Measurements from ENCODE around the gene EOLA2. TPM values are rescaled to one million over a fixed set of nuclear protein-coding genes. Genes with fewer than 3 reads are reported as not detected.
"Not testable (repeated sequence)": the region's sequence is repeated elsewhere in the genome, so short reads cannot be mapped to it uniquely, and the experiment has no call there.

EOLA2 gene
- total RNA-seq, 8 experiments from 2014 or later, result 25.1 to 37.1 (median 31.6) TPM

GRCh38 chrX:149928635-149929034 is 9.7 kb downstream of the EOLA2 start:
- H3K27ac ChIP-seq; H3K4me3 ChIP-seq; H3K4me1 ChIP-seq (replicated peaks in 1 of 2); in situ Hi-C loops (cut with MboI; ENCODE audit: low pct_unique_long_range_greater_than_20kb in 2 of 9, low sequenced_read_pairs in 9 of 9, unreplicated experiment in 9 of 9); ATAC-seq (replicated peaks in 6 of 8): not testable (repeated sequence)
- WGBS, 10 experiments, result no CpG with 5 or more reads among the region's 1 CpG

- ATAC-seq (replicated peaks in 6 of 8); in situ Hi-C loops (cut with MboI; ENCODE audit: low pct_unique_long_range_greater_than_20kb in 2 of 9, low sequenced_read_pairs in 9 of 9, unreplicated experiment in 9 of 9); H3K4me3 ChIP-seq; H3K4me1 ChIP-seq (replicated peaks in 1 of 2); H3K27ac ChIP-seq: not testable (repeated sequence)
- WGBS, 10 experiments, result no CpG with 5 or more reads among the region's 1 CpG
Measured at GRCh38 chrX:149927964-149928258, 10.4 kb downstream of the EOLA2 start.

GRCh38 chrX:149927245-149927963 is 10.9 kb downstream of the EOLA2 start:
- H3K27ac ChIP-seq; H3K4me3 ChIP-seq; H3K4me1 ChIP-seq (replicated peaks in 1 of 2); ATAC-seq (replicated peaks in 6 of 8); in situ Hi-C loops (cut with MboI; ENCODE audit: low pct_unique_long_range_greater_than_20kb in 2 of 9, low sequenced_read_pairs in 9 of 9, unreplicated experiment in 9 of 9): not testable (repeated sequence)
- WGBS, 10 experiments, result no CpG with 5 or more reads among the region's 8 CpGs

GRCh38 chrX:149924434-149924833 is 13.9 kb downstream of the EOLA2 start:
- in situ Hi-C loops (cut with MboI; ENCODE audit: low pct_unique_long_range_greater_than_20kb in 2 of 9, low sequenced_read_pairs in 9 of 9, unreplicated experiment in 9 of 9); H3K4me1 ChIP-seq (replicated peaks in 1 of 2); ATAC-seq (replicated peaks in 6 of 8); H3K4me3 ChIP-seq; H3K27ac ChIP-seq: not testable (repeated sequence)
- WGBS, 10 experiments, result no CpG with 5 or more reads among the region's 5 CpGs

DNA sequence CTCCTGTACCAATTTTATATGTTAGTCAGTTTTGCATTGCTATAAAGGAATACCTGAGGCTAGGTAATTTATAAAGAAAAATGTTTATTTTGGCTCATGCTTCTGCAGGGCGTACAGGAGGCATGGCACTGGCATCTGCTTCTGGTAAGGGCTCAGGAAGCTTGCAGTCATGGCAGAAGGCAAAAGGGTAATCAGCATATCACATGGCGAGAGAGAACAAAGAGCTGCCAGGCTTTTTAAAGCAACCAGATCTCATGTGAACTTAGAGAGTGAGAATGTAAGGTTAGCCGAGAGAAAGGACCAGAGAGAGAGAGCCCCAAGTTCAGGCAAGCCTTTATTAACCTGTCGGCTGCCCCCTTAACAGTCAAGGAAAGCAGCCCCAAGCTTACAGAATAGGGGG is 14.5 kb downstream of the EOLA2 start:
- H3K27ac ChIP-seq; H3K4me3 ChIP-seq; H3K4me1 ChIP-seq (replicated peaks in 1 of 2); in situ Hi-C loops (cut with MboI; ENCODE audit: low pct_unique_long_range_greater_than_20kb in 2 of 9, low sequenced_read_pairs in 9 of 9, unreplicated experiment in 9 of 9); ATAC-seq (replicated peaks in 6 of 8): not testable (repeated sequence)
- WGBS, 10 experiments, result no CpG with 5 or more reads among the region's 4 CpGs

DNA sequence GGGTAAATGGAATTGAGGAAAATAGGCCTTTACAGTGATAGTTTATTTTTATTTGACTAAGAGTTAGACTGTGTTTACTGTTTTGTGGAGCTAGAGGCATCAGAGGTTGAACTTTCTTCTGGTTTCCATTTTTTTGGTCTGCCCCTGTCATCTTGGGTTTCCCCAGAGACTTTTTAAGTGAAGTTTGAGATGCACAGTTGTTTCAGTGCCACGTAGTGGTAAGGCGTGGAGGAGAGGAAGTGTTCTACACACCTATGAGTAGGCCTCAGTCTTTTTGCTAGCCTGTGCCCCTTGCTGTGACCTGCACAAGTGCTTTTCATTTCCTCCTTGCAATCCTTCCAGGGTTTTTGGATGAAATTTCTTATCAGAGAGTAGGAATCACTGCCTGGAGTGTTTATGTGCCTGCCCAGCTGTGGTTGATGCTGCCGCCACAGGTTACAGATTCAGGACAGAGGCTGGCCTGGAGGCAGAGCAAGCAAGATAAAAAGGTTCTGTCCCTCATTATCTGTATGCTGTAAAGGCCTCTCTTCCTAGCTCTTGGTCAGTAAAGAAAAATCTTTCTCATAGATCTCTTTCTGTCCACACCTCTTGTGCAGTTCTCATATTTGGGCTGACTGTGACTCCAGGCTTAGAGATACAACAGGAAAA is 21.4 kb downstream of the EOLA2 start:
- ATAC-seq (replicated peaks in 6 of 8), result no peak
- 44 to 89% (median 52%) methylated on average over 1 to 3 of the region's 3 CpGs; no CpG with 5 or more reads in 6 of the 10 experiments for WGBS, 10 experiments
- Histone ChIP-seq H3K27ac (no peak overlapping the region), H3K4me3 (no peak overlapping the region), H3K4me1 (replicated peaks in 1 of 2) (no peaks in the 10 kb centered on the region)
- in situ Hi-C loops (cut with MboI; ENCODE audit: low pct_unique_long_range_greater_than_20kb in 2 of 9, low sequenced_read_pairs in 9 of 9, unreplicated experiment in 9 of 9), result no loop called here

DNA sequence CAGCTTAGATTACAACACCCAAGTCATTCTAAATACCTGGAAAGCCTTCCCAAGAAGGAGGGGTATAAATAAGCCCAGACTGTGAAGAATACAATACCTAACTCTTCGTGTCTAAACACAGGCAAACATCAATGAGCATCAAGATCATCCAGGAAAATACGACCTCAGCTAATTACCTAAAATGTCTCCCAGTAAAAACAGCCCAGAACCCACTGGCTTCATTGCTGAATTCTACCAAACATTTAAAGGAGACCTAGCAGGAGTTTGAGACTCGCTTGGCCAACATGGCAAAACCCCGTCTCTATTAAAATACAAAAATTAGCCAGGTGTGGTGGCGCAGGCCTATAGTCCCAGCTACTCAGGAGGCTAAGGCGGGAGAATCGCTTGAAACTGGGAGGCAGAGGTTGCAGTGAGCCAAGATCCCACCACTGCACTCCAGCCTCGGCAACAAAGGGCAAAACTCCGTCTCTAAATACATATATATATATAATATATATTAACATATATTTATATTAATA is 28.1 kb downstream of the EOLA2 start:
- no peak for ATAC-seq (replicated peaks in 6 of 8)
- no peak overlapping the region for H3K27ac ChIP-seq
- in situ Hi-C loops (cut with MboI; ENCODE audit: low pct_unique_long_range_greater_than_20kb in 2 of 9, low sequenced_read_pairs in 9 of 9, unreplicated experiment in 9 of 9), result no loop called here
- WGBS, 10 experiments, result 67 to 100% (median 92%) methylated on average over 1 to 4 of the region's 9 CpGs; no CpG with 5 or more reads in 3 of the 10 experiments
- H3K4me1 ChIP-seq (replicated peaks in 1 of 2), result no peaks in the 10 kb centered on the region
- H3K4me3 ChIP-seq, result no peak overlapping the region

DNA sequence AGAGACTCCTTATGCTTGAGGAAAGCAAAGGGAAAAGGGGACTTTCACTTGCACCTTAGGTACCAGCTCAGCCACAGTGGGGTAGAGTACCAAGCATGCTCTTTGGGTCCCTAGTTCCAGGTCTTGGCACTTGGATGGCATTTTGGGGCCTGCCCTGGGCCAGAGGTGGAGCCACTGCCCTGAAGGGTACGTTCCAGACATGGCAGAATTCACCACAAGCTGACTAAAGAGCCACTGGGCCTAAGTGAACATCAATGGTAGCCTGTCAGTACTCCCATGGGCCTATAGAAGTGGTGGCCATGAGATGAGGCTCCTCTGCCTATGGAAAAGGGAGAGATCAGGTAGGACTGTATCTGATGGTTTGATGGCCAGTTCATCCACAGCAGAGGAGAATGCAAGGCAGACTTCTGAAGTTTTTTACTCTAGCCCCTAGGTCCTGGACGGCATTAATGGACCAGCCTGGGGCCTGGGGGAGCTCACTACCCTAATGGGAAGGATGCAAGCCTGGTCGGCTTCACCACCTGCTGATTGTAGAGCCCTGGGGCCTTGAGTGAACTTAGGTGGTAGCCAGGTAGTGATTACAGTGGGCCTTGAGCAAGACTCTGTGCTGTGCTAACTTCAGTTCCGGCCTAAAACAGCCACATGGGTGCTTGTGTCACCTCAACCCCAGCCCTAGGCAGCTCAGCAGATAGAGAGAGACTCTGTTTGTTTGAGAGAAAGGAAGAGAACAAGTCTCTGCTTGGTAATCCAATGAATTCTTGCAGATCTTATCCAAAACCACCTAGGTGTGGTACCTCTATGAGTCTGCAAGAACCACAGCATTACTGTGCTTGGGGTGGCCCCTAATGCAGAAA is 28.7 kb downstream of the EOLA2 start:
- no peak overlapping the region for H3K4me3 ChIP-seq
- WGBS, 10 experiments, result 50% methylated on average over 2 of the region's 4 CpGs; no CpG with 5 or more reads in 9 of the 10 experiments
- no peak overlapping the region for H3K27ac ChIP-seq
- no peaks in the 10 kb centered on the region for H3K4me1 ChIP-seq (replicated peaks in 1 of 2)
- in situ Hi-C loops (cut with MboI; ENCODE audit: low pct_unique_long_range_greater_than_20kb in 2 of 9, low sequenced_read_pairs in 9 of 9, unreplicated experiment in 9 of 9), result no loop called here
- no peak for ATAC-seq (replicated peaks in 6 of 8)

GRCh38 chrX:149908727-149909126 is 29.6 kb downstream of the EOLA2 start:
- Histone ChIP-seq H3K27ac (no peak overlapping the region), H3K4me3 (no peak overlapping the region), H3K4me1 (replicated peaks in 1 of 2) (no peaks in the 10 kb centered on the region)
- no peak for ATAC-seq (replicated peaks in 6 of 8)
- in situ Hi-C loops (cut with MboI; ENCODE audit: low pct_unique_long_range_greater_than_20kb in 2 of 9, low sequenced_read_pairs in 9 of 9, unreplicated experiment in 9 of 9), result no loop called here

GRCh38 chrX:149908308-149908707 is 30.0 kb downstream of the EOLA2 start:
- WGBS, 10 experiments, result 75 to 100% (median 90%) methylated on average over 1 to 2 of the region's 3 CpGs; no CpG with 5 or more reads in 6 of the 10 experiments
- no peak overlapping the region for H3K27ac ChIP-seq
- H3K4me3 ChIP-seq, result no peak overlapping the region
- no peaks in the 10 kb centered on the region for H3K4me1 ChIP-seq (replicated peaks in 1 of 2)
- in situ Hi-C loops (cut with MboI; ENCODE audit: low pct_unique_long_range_greater_than_20kb in 2 of 9, low sequenced_read_pairs in 9 of 9, unreplicated experiment in 9 of 9), result no loop called here
- no peak for ATAC-seq (replicated peaks in 6 of 8)

DNA sequence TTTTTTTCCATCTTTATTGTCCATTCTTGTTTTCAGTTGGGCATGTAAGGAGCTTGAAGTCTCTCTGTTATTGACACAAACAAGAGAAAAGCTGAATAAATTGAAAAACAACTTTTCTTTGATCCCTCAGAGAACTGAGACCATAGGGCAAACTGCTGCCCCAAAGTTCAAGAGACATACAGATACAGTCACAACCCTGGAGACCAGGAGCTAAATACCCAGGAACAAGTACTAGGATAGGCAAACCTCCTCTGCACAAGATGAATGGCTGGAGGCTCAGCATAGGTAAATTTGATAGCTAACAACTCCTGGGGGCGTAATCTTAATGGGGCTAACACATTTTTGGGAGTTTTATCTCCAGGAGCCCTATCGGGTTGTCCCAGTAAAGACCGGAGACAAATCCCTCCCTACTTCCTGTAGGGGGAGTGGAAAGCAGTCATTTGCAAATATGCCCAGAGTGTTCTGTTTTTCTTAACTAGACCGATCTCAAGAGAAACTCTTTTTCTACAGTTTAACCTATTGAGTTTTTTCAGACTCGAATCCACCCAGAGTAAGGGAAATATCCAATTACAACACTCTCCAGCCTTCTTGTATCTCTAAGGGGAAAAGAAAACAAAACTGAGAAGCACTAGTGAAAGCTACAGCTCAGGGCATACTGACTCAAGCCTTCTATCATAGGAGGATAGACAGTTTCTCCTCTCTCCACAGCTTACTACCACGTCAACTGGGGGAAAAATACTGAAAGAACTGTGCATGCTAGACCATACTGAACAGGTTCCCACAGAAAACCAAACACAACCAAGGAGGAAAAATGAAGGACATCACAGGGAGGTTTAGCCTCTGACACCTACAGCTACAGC is 34.2 kb downstream of the EOLA2 start:
- in situ Hi-C loops (cut with MboI; ENCODE audit: low pct_unique_long_range_greater_than_20kb in 2 of 9, low sequenced_read_pairs in 9 of 9, unreplicated experiment in 9 of 9), result no loop called here
- peak in 2 of 8 experiments; percentile 46 to 79 for ATAC-seq (replicated peaks in 6 of 8)
- Histone ChIP-seq H3K27ac (no peak overlapping the region), H3K4me1 (replicated peaks in 1 of 2) (no peaks in the 10 kb centered on the region), H3K4me3 (no peak overlapping the region)
- WGBS, 10 experiments, result 0 to 89% (median 40%) methylated on average over 1 to 4 of the region's 6 CpGs; no CpG with 5 or more reads in 2 of the 10 experiments

GRCh38 chrX:149898554-149898953 is 39.7 kb downstream of the EOLA2 start:
- Histone ChIP-seq H3K27ac (no peak overlapping the region), H3K4me1 (replicated peaks in 1 of 2) (no peaks in the 10 kb centered on the region), H3K4me3 (no peak overlapping the region)
- 57 to 90% (median 67%) methylated on average over 1 of the region's 1 CpG; no CpG with 5 or more reads in 7 of the 10 experiments for WGBS, 10 experiments
- ATAC-seq (replicated peaks in 6 of 8), result no peak
- in situ Hi-C loops (cut with MboI; ENCODE audit: low pct_unique_long_range_greater_than_20kb in 2 of 9, low sequenced_read_pairs in 9 of 9, unreplicated experiment in 9 of 9), result no loop called here
